GM18907 (cell line): Measurements from ENCODE around the gene CALHM2.
"Not testable (repeated sequence)": the region's sequence is repeated elsewhere in the genome, so short reads cannot be mapped to it uniquely, and the experiment has no call there.

ENCODE experiments used
- ATAC-seq: cut with Tn5 transposase; IDR thresholded peaks from one replicate; pipeline ENCODE4 v1.9.1; 2021; ENCODE audit warnings: mild to moderate bottlenecking, moderate library complexity; ENCODE audit not compliant: unreplicated experiment

The CALHM2 gene

GRCh38 chr10:103419101-103419500 is 33.1 kb downstream of the CALHM2 start:
- no peak for ATAC-seq

- ATAC-seq = no peak
Measured at GRCh38 chr10:103417601-103418000, 34.6 kb downstream of the CALHM2 start.

DNA sequence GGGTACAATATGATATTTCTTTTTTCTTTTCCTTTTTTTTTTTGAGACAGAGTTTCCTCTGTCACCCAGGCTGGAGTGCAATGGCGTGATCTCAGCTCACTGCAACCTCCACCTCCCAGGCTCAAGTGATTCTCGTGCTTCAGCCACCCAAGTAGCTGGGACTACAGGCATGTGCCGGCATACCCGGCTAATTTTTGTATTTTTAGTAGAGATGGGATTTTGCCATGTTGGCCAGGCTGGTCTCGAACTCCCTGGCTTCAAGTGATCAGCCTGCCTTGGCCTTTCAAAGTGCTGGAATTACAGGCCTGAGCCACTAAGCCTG is 35.1 kb downstream of the CALHM2 start:
- not testable (repeated sequence) for ATAC-seq

DNA sequence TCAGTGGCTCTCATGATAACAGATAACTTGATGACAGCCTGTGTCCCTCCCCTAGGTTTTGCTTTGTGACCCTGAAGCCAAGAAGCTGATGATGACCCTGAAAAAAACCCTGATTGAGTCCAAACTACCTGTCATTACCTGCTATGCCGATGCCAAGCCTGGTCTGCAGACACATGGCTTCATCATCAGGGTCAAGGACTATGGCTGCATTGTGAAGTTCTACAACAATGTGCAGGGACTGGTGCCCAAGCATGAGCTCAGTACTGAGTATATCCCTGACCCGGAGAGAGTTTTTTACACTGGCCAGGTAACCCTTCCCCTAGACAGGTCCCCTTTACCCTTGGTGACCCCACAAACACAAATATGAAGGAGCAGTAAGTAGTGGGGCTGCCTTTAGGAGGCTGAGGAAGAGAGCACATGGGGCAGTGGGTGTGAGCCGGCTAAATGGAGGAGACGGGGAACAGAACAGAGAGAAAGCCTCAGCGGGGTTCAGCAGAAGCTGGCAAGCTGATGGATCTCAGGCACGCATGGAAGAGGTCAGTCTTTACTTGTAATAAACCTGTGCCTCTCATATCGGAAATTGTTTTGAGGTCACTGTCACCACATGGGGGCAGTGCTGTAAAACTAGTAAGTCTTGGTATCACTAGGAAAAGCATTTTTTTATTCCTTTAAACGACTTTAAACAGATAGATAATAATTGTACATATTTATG is 35.6 kb downstream of the CALHM2 start:
- ATAC-seq = no peak

DNA sequence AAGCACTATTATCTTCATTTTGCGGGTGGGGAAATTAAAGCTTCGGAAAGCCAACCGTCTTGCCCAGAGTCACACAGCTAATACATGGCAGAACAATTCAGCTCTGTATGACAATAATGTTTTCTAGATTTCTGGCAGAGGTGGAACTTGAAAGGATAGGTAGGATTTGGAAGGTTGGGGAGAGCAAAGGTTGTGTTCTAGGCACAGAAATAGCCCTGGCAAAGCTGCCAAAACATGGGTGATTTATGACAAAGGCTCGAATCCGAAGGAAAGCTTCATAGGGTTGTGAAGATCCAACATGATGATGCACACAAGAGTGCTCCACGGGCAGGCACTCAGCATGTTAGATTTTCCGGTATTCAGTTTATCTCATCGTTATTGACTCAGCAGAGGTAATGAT is 36.6 kb downstream of the CALHM2 start:
- ATAC-seq = no peak

DNA sequence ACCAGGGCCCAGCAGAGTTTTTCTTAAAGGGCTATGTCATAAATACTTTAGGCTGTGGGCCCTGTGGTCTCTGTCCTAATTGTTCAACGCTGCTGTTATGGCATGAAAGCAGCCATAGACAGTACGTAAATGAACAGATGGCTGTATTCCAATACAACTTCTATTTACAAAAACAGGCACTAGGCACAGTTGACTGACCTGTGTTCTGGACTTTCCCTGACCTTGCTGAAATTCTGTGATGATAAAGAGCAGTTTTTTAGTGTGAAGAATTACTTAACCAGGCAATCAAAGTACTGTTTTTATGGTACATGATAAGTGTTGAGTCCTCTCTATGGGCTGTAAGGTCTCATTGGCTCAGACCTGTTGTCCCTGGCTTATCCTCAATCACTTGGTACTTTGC is 38.6 kb downstream of the CALHM2 start:
- no peak for ATAC-seq

DNA sequence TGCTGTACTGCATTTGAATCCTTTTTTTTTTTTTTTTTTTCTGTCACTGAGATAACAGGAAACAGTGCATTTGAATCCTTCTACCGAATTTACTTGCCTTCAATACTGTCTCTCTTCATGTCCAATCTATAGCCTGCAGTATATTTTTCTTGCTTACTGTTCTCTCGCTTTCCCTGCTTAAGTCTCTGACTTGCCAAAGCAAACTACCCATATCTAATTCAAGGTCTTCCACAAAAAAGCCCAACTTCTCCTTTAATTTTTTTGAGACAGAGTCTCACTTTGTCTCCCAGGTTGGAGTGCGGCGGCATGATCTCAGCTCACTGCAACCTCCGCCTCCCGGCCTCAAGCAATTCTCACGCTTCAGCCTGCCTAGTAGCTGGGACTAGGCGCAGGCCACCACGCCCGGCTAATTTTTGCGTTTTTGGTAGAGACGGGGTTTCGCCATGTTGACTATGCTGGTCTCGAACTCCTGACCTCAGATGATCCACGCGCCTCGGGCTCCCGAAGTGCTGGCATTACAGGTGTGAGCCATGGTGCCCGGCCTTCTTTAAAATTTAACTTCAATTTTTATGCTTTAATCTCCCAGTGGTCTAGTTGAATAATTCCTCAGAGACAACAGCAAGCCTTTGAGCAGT is 54.9 kb downstream of the CALHM2 start:
- no peak for ATAC-seq

- ATAC-seq = no peak
Measured at GRCh38 chr10:103396789-103397087, 55.4 kb downstream of the CALHM2 start.
